HG03196 (cell line): ENCODE measurements around the gene GFM2.
"Not testable (repeated sequence)": the region's sequence is repeated elsewhere in the genome, so short reads cannot be mapped to it uniquely, and the experiment has no call there.

ENCODE experiments used
- ATAC-seq: cut with Tn5 transposase; IDR thresholded peaks from one replicate; pipeline ENCODE4 v1.9.1; 2021; ENCODE audit not compliant: unreplicated experiment

The GFM2 gene, protein sequence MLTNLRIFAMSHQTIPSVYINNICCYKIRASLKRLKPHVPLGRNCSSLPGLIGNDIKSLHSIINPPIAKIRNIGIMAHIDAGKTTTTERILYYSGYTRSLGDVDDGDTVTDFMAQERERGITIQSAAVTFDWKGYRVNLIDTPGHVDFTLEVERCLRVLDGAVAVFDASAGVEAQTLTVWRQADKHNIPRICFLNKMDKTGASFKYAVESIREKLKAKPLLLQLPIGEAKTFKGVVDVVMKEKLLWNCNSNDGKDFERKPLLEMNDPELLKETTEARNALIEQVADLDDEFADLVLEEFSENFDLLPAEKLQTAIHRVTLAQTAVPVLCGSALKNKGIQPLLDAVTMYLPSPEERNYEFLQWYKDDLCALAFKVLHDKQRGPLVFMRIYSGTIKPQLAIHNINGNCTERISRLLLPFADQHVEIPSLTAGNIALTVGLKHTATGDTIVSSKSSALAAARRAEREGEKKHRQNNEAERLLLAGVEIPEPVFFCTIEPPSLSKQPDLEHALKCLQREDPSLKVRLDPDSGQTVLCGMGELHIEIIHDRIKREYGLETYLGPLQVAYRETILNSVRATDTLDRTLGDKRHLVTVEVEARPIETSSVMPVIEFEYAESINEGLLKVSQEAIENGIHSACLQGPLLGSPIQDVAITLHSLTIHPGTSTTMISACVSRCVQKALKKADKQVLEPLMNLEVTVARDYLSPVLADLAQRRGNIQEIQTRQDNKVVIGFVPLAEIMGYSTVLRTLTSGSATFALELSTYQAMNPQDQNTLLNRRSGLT

DNA sequence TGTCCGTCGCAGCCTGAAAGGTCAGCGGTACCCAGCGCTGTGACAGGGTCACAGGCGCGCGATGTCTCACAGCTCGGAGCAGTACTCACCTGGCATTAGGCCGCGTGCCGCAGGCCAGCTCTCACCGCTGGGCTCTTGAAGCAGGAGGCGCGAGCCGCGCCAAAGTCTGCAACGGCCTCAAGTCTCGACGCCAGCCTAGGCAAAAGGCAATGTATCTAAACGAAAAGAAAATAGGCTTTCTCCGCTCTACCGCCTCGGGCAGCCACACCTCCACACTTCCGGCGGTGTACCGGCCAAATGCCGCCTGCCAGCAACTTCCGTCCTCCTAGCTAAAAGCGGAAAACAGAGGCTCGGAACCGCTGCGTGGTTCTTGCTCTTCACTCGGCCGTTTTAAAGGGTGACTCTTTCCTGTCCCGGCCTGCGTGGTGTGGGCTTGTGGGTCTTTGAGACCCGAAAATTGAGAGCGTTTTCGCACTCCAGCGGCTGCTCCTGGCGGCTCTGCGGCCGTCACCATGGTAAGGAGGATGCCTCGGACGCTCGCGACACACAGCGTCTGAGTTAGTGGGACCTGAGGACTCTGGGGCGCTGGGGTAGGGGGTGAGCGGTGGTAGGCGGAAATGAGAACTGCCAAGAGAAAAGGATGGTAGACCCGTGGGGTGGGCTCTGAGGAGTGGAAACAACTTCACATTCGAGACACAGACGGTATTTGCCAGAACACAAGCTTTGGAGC lies at the start of gene GFM2, which contains the start of gene NSA2:
GFM2 (minus strand) TSS at position 269 of the 730 bp plus-strand sequence. CDS start 3,375 bp downstream, outside the sequence.
NSA2 (plus strand) TSS at position 401 of the 730 bp plus-strand sequence; CDS start at position 513, 112 bp downstream.
- ATAC-seq = peak; percentile 94

DNA sequence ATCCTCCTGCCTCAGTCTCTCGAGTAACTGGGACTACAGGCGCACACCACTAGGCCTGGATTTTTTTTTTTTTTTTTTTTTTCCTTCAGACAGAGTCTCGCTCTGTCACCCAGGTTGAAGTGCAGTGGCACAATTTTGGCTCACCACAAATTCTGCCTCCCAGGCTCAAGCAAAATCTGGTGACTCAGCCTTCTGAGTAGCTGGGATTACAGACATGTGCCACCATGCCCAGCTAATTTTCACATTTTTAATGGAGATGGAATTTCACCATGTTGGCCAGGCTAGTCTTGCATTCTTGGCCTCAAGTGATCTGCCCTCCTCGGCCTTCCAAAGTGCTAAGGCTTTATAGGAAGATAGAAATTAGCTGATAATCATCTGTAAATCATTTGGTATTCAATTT lies 44.0 kb upstream of the GFM2 start:
- ATAC-seq = no peak

DNA sequence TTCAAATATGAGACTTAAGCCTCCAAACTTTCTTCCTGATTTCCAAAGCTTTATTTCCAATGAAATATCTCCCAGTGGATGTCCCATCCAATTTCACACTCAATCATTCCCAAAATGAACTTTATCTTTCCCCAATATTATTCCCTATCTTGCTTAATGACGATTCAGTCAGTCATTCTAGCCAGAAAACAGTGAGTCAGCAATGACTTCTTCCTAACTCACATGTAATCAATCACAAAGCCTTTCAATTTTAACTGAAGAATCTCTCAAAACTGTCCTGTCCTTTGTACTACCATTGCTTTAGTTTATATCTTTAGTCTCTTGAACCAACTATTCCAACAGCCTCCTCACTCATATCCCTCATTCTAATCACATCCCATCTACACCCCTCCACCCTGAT lies 35.0 kb upstream of the GFM2 start:
- no peak for ATAC-seq

DNA sequence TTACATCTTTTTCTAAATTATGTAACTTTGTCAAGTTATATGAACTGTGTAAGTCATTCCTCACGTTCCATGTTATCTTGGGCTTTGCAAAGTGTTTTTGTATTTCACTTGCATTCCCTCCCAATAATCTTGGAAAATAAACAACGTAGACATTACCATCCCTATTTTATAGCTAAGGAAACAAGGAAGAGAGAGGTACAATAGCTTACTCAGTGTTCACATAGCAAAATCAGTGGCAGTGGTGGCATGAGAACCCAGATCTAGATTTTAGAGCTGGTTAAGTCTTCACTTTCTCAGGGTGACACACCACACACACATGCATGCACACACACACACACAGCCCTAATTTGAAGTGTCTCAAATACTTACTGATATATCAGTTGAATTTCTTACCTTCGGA lies 34.3 kb upstream of the GFM2 start:
- ATAC-seq = no peak

DNA sequence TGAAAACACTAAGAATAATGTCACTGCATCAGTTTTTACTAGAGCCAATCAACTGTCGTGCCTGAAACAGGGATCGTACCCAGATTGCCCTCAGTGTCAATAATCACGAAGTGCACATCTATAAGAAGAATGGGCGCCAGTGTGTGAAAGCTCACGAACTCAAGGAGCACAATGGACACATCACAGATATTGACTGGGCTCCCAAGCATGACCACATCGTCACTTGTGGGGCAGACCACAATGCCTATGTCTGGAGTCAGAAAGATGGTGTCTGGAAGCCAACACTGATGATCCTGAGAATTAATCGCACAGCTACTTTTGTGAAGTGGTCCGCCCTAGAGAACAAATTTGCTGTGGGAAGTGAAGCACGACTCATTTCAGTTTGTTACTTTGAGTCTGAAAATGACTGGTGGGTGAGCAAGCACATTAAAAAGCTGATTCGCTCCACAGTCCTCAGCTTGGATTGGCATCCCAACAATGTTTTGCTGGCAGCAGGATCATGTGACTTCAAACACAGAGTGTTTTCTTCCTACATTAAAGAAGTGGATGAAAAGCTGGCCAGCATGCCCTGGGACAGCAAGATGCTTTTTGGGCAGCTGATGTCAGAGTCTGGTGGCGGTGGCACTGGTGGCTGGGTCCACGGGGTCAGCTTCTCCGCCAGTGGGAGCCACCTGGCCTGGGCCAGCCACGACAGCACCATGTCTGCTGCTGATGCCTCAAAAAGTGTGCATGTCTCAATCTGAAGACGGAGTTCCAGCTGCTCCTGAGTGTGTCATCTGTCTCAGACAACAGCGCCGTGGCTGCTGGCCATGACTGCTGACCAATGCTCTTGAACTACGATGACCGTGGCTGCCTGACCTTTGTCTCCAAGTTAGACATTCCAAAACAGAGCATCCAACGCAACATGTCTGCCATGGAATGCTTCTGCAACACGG lies 32.3 kb upstream of the GFM2 start:
- ATAC-seq = no peak

DNA sequence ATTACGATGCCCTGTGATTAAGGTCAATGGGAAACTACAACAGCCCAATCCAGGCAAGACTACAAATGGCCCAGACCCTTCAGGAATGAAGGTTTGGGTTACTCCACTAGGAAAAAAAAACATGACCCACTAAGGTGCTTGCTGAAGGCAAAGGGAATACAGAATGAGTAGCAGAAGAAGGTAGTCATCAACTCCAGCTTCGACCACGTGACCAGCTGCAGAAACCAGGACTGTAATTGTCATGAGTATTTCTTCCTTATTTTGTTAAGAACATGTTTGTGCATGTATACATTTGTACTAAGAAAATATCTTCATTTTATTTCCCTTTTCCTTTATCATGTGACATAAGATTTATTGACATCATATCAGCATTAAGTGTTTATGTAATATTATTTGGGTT lies 24.8 kb upstream of the GFM2 start:
- ATAC-seq = not testable (repeated sequence)

DNA sequence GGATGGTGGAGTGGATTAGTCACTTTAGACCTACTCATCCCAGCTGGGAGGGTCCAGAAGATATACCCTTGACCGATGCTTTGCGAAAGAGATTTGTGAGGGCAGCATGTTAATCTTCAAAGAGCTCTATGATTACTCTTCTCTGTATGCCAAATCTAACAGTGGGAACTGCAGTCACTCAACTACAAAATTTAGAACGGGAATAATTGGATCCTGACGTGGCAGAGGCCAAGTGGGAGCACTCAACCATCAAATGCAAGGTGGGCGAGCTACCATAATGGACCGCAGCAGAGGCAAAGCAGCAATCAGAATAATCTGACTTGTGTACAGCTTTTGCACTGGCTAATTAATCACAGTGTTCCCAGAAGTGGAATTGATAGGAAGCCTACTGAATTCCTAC lies 20.5 kb upstream of the GFM2 start:
- ATAC-seq = no peak

DNA sequence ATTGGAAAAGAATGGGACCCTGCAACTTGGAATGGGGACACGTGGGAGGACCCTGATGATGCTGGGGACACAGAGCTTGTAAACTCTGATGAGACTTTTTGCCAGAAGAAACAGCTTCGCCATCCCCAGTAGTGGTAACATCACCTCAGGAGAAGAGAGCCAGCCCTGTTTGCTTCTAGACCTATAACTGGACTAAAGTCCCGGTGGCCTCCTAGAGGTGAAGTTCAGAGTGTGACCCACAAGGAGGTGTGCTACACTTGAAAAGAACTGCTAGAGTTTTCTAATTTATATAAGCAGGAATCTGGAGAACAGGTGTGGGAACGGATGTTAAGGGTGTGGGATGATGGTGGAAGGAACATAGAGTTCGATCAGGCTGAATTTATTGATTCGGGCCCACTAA lies 19.9 kb upstream of the GFM2 start:
- no peak for ATAC-seq

DNA sequence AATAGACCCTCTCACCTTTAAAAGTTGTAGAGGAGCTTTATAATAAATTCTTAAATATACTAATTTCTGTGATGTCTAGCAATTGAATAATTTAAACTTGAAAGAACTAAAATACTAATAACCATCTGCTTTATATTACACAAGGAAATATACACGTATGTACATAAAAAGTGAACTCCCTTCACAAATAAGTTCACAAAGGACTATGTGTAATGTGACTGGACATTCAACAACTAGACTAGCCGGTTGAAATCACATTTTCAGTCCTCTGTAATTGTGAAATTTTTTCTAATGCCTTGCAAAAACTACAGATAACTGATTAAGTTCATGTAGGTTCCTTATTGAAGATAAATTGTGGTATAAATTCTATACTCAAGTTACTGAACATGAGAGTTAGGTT lies 11.7 kb upstream of the GFM2 start:
- no peak for ATAC-seq

DNA sequence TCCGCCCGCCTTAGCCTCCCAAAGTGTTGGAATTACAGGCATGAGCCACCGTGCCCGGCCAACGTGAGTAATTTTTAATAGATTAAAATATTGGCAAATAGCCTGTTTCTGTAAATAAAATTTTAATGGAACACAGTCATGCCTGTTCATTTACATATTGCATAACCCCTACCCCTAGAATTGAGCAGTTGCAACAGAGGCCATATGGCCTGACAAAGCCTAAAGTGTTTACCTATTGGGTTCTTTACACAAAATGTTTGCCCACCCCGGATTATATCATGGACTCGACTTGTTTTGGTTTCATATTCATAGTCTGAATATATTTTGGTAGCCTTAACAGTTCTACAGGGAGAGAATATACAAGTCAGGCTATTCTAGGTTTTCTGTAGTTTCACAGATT lies 5.4 kb upstream of the GFM2 start:
- ATAC-seq = no peak

DNA sequence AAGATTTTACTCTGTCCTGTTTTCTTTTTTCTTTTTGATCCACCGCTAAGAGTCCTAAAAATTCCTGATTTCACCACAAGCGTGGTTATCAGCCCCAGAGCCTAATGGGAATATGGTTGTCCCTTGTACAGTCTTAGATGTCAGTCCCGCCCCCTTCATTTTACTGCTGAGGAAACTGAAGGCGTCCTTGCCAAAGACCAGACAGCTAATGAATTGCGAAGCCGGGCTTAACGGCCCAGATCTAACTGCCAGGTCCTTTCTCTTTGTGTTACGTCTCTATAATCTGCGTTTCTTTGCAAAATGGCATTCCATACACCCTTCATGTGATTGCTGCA lies 629 bp upstream of the GFM2 start:
- peak; percentile 20 for ATAC-seq

DNA sequence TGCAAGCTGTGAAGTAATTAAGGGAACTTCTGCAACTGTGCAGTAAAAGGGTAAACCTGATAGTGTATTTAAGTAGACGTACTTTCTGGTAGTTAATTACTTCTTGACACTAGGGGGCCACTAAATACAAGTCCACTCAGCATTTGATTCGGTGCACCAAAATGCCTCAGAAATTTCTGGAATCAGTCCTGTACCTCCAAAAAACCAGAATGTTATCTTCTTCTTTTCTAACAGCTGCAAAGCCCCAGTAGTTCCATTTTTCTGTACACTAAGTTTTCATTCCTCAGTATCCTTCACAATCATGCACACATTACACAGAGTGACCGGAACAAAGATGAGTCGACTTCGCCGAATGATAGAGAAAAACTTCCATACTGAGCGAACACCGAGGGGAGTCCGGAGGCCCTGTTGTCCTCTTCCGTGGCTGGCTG lies 484 bp downstream of the GFM2 start:
- ATAC-seq = peak; percentile 12

DNA sequence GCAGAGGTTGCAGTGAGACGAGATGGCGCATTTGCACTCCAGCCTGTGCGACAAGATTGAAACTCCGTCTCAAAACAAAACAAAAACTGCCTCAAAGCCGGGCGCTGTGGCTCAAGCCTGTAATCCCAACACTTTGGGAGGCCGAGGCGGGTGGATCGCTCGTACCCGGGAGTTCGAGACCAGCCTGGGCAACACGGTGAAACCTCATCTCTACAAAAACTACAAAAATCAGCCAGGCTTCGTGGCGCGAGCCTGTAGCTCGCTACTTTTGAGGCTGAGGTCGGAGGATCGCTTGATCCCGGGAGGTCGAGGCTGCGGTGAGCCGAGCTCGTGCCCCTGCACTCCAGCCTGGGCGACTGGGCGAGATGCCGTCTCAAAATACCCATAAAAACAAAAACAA lies 988 bp downstream of the GFM2 start:
- no peak for ATAC-seq

DNA sequence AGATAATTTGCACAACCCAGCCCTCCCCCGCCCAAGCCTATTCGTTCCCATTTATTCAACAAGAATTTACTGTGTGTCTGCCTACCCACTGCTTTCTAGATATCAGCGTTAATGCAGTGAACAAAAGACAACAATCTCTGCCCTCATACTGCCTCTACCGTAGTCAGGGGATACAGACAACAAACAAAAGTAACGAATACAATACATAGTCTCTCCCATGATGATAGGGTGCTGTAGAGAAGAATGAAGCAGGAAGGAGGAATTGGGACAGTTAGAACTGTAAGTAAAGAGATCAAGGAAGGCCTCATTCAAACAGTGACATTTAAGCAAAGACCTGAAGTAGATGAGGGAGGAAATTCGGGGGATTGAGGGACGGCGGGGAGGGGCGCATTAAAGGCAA lies 1.7 kb downstream of the GFM2 start:
- ATAC-seq = no peak

DNA sequence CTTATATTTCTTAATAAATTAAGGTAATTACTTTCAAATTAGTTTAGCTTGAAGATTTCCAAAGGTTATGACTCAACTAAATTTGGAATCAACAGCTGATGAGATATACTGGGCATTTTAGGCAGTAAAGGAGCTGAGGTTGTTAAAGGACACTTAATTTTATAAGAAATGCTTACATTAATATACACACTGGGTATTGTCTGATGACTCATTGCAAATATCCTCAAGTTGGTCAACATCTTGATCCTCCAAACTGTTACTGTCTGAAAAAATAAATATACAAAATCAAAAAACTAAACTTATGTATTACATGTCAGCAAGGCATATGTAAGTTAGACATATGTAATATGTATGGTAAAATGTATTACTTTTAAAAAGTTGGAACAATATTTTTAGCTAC lies 3.4 kb downstream of the GFM2 start:
- no peak for ATAC-seq

DNA sequence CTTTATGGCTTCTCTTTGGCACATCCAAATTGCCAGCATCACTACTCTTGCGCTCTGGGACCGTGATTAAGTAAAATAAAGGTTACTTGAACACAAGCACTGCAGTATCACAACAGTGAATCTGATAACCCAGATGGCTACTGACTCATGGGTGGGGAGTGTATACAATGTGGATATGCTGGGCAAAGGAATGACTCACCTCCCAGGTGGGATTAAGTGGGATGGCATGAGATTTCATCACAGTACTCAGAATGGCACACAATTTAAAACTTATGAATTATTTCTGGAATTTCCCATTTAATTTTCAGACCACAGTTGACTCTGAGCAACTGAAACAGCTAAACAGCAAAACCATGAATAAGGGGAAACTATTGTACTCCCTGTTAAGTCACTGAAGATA lies 4.3 kb downstream of the GFM2 start:
- no peak for ATAC-seq

DNA sequence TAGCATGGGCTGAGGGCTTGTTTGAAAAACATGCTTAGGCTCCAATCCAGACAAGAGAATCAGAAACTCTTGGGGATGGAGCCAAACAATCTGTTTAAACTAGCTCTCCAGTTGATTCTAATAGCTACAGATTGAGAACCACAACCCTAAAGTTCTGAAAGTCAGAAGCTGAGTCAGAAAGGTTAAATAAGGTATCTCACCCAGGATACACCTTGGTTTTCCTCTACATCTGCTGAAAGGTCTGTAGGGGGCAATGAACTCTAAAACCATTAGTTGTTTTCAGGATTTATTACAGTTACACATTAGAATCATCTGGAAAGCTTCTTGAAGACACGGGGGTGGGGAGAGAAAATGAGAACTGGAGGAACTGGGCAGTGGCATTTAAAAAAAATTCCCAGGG lies 5.7 kb downstream of the GFM2 start:
- ATAC-seq = no peak

DNA sequence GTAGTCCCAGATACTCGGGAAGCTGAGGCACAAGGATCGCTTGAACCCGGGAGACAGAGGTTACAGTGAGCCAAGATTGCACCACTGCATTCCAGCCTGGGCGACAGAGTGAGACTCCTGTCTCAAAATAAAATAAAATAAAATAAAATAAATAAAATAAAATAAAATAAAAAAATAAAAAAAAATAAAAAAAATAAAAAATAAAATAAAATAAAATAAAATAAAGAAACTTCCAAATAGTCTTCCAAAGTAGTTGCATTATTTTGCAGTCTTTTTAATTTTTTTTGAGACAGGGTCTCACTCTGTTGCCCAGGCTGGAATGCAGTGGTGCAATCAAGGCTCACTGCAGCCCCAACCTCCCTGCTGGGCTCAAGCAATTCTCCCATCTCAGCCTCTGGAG lies 18.2 kb downstream of the GFM2 start:
- ATAC-seq = not testable (repeated sequence)

DNA sequence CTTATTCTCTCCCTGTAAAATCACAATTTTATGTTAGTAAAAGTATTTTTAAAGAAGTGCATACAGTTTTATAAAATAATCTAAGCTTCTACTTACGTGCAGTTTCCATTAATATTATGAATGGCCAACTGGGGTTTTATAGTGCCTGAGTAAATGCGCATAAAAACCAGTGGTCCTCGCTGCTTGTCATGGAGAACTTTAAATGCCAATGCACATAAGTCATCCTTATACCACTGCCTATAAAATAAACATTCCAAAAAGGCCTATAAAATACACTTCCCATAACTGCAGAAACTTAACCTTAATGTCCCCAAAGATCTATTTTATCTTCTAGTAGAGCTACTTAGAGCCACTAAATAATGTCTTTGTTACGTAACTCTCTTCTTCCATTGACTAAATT lies 28.5 kb downstream of the GFM2 start:
- no peak for ATAC-seq

DNA sequence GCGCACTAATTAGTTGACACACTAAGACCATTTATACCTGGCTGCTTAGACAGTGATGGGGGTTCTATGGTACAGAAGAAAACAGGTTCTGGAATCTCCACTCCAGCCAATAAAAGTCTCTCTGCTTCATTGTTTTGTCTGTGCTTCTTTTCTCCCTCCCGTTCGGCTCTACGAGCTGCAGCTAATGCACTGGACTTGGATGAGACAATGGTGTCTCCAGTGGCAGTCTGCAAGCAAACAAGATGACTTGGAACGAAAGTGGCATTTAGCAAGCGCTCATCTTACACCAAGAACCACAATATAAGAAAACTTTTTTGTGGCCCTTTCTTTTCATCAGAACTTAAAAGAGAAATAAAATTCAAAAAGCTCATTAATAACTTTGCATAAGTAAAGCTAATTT lies 30.2 kb downstream of the GFM2 start:
- no peak for ATAC-seq

DNA sequence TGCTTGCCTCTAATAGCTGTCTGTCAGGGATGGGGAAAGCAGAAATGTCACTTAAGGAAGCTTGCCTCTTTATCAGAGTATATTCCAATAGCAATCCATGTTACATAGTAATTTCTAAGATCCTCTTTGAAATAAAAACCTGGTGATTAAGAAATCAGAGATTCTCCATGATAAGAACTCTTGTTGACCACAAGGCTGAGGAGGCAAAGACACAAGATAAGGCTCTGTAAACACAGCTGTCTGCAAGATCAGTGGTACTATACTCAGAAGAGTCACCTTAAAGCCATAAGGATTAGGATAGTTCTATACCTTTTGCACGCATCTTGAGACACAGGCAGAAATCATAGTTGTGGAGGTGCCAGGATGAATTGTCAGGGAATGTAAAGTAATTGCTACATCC lies 41.6 kb downstream of the GFM2 start:
- no peak for ATAC-seq
